ENCODE measurements around the gene CMSS1. TPM values are rescaled to one million over a fixed set of nuclear protein-coding genes. Genes with fewer than 3 reads are reported as not detected.

CMSS1 gene
- total RNA-seq, 4 donors from 2014 or later: 9.2 to 18.5 (median 12.9) TPM

GRCh38 chr3:100189444-100189964 is 371.8 kb downstream of the CMSS1 start:
- Histone ChIP-seq H3K4me3 (no peak overlapping the region), H3K36me3 (no peaks in the 10 kb centered on the region), H3K27ac (no peak overlapping the region), H3K4me1 (peaks cover 0 to 8% (median 2%) of the 10 kb centered on the region in 3 donors), H3K27me3 (no peaks in the 10 kb centered on the region), H3K9me3 (no peaks in the 10 kb centered on the region)
- 47 to 75% methylated on average over 3 to 4 of the region's 4 CpGs for WGBS, 2 donors
- TF ChIP-seq CTCF (IDR thresholded peaks at IDR 0.05) (no peak), POLR2A (IDR thresholded peaks at IDR 0.05) (no peak)
- intact Hi-C loops (cut with DNase I): no loop called here
- DNase-seq: no peak

GRCh38 chr3:100195375-100195774 is 377.7 kb downstream of the CMSS1 start:
- Histone ChIP-seq H3K36me3 (no peaks in the 10 kb centered on the region), H3K27ac (no peak overlapping the region), H3K4me1 (no peaks in the 10 kb centered on the region), H3K27me3 (no peaks in the 10 kb centered on the region), H3K4me3 (no peak overlapping the region), H3K9me3 (peaks cover 0 to 5% (median 0%) of the 10 kb centered on the region in 3 donors)
- TF ChIP-seq POLR2A (IDR thresholded peaks at IDR 0.05): no peak
- TF ChIP-seq CTCF (IDR thresholded peaks at IDR 0.05): no peak
- no peak for DNase-seq
- 77 to 89% methylated on average over 5 of the region's 5 CpGs for WGBS, 2 donors
- intact Hi-C loops (cut with DNase I): no loop called here

- 79 to 96% methylated on average over 4 to 5 of the region's 8 CpGs for WGBS, 2 donors
- TF ChIP-seq CTCF (IDR thresholded peaks at IDR 0.05) (no peak), POLR2A (IDR thresholded peaks at IDR 0.05) (no peak)
- no peak overlapping the region for H3K27ac ChIP-seq
- no peak overlapping the region for H3K4me3 ChIP-seq
- intact Hi-C loops (cut with DNase I): no loop called here
- H3K9me3 ChIP-seq: peaks cover 0 to 5% (median 0%) of the 10 kb centered on the region in 3 donors
- no peaks in the 10 kb centered on the region for H3K27me3 ChIP-seq
- H3K36me3 ChIP-seq: no peaks in the 10 kb centered on the region
- no peaks in the 10 kb centered on the region for H3K4me1 ChIP-seq
- no peak for DNase-seq
Measured at GRCh38 chr3:100197876-100198275, 380.2 kb downstream of the CMSS1 start.

- Histone ChIP-seq H3K27ac (no peak overlapping the region), H3K4me1 (no peaks in the 10 kb centered on the region), H3K27me3 (no peaks in the 10 kb centered on the region), H3K36me3 (no peaks in the 10 kb centered on the region), H3K9me3 (peaks cover 0 to 5% (median 0%) of the 10 kb centered on the region in 3 donors), H3K4me3 (no peak overlapping the region)
- TF ChIP-seq CTCF (IDR thresholded peaks at IDR 0.05) (no peak), POLR2A (IDR thresholded peaks at IDR 0.05) (no peak)
- WGBS, 2 donors: 76 to 89% methylated on average over 3 to 6 of the region's 6 CpGs
- DNase-seq: no peak
- intact Hi-C loops (cut with DNase I): no loop called here
Measured at GRCh38 chr3:100198579-100199269, 381.1 kb downstream of the CMSS1 start.

GRCh38 chr3:100205171-100205570 is 387.5 kb downstream of the CMSS1 start:
- Histone ChIP-seq H3K27me3 (no peaks in the 10 kb centered on the region), H3K27ac (no peak overlapping the region), H3K4me1 (peaks cover 2 to 5% (median 3%) of the 10 kb centered on the region in 3 donors), H3K36me3 (no peaks in the 10 kb centered on the region), H3K4me3 (no peak overlapping the region), H3K9me3 (no peaks in the 10 kb centered on the region)
- 71 to 78% methylated on average over 2 of the region's 2 CpGs for WGBS, 2 donors
- DNase-seq: no peak
- TF ChIP-seq POLR2A (IDR thresholded peaks at IDR 0.05) (no peak), CTCF (IDR thresholded peaks at IDR 0.05) (no peak)
- intact Hi-C loops (cut with DNase I): no loop called here
